Tibial nerve (tissue), 4 donors: ENCODE data around the gene MPPED1. TPM values are rescaled to one million over a fixed set of nuclear protein-coding genes. Genes with fewer than 3 reads are reported as not detected.

Source experiments
- DNase-seq, 2 donors: peaks; one replicate each; pipeline ENCODE4 v3.0.0-alpha.2; 2019; ENCODE audit warnings: low spot score in 2 of 2
- H3K27ac ChIP-seq, 4 donors: fragments of 200-600 bp; sonication (generic) in 3 of 4; one replicate each; pipeline ENCODE4 v1.5.1; 2017 to 2019; ENCODE audit warnings: mild to moderate bottlenecking in 1 of 4
- H3K27me3 ChIP-seq, 2 donors: fragments of 200-600 bp; sonication (generic) in 1 of 2; one replicate each; pipeline versions ENCODE4 v1.5.1 to v1.6.0; 2017 to 2019
- H3K36me3 ChIP-seq, 3 donors: fragments of 200-600 bp; sonication (generic); one replicate each; pipeline ENCODE4 v1.5.1; 2018 to 2019
- H3K4me1 ChIP-seq, 4 donors: fragments of 200-600 bp; sonication (generic) in 3 of 4; one replicate each; pipeline ENCODE4 v1.5.1; 2017 to 2019
- H3K4me3 ChIP-seq, 4 donors: fragments of 200-600 bp; sonication (generic) in 3 of 4; one replicate each; pipeline ENCODE4 v1.5.1; 2017 to 2019; ENCODE audit warnings: mild to moderate bottlenecking in 1 of 4, moderate library complexity in 1 of 4
- H3K9me3 ChIP-seq, 4 donors: fragments of 200-600 bp; sonication (generic) in 3 of 4; one replicate each; pipeline ENCODE4 v1.5.1; 2017 to 2019
- CTCF ChIP-seq, 5 experiments: fragments of 200-600 bp in 3 of 5; fragments of 450-650 bp in 2 of 5; sonication (generic) in 3 of 5; IDR thresholded peaks; one replicate each; pipeline ENCODE4 v1.5.1; 2016 to 2019; ENCODE audit warnings: antibody characterized with exemption in 5 of 5, mild to moderate bottlenecking in 3 of 5, moderate library complexity in 2 of 5
- EP300 ChIP-seq, 2 donors: sonication (generic); formaldehyde crosslinking; IDR thresholded peaks; one replicate each; pipeline ENCODE4 v1.6.1; 2017; ENCODE audit warnings: antibody characterized with exemption in 2 of 2, mild to moderate bottlenecking in 1 of 2
- POLR2A ChIP-seq, 2 donors: fragments of 450-650 bp; IDR thresholded peaks; one replicate each; pipeline ENCODE4 v1.6.1; 2017; ENCODE audit warnings: antibody characterized with exemption in 2 of 2, mild to moderate bottlenecking in 2 of 2, moderate library complexity in 2 of 2
- WGBS, 2 donors: methylation state at CpG; one replicate each; pipeline ENCODE4 v1.1.5; 2018; 5-methylcytosine and 5-hydroxymethylcytosine counted together
- total RNA-seq, 4 donors: library from RNA; depleted of rRNA; stranded (reverse); fragments of >200 nt; gene quantifications; one replicate each; pipeline ENCODE4 v1.1.0, GENCODE V29; 2016

Gene MPPED1
- total RNA-seq, 4 donors from 2014 or later: 1.2 to 2.4 (median 1.8) TPM

DNA sequence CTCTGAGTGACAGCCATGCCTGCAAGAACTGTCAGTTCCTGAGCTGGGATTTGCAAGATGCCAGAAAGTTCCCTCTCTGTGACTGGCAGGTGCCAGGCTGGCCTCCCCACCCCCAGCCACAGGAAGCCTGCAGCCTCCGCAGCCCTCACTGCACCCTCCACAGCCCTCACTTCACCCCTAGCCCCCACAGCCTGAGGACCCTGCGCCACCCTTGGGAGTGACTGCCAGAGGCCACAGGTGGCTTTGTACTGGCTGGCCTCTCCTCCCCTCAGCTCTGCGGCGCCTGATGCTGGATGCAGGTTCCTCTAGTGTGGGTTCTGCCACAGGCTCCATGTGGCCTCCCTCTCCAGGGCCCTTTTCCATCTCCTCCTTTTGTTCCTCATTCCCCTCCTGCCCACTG is 28.7 kb downstream of the MPPED1 start:
- Histone ChIP-seq H3K36me3 (no peaks in the 10 kb centered on the region), H3K27ac (no peak overlapping the region), H3K4me3 (no peak overlapping the region), H3K9me3 (no peaks in the 10 kb centered on the region), H3K27me3 (no peaks in the 10 kb centered on the region), H3K4me1 (no peaks in the 10 kb centered on the region)
- TF ChIP-seq EP300 (IDR thresholded peaks at IDR 0.05) (no peak), CTCF (IDR thresholded peaks at IDR 0.05) (no peak), POLR2A (IDR thresholded peaks at IDR 0.05) (no peak)
- 85 to 95% methylated on average over 3 to 4 of the region's 4 CpGs for WGBS, 2 donors
- DNase-seq: no peak

GRCh38 chr22:43441216-43441615 is 29.4 kb downstream of the MPPED1 start:
- Histone ChIP-seq H3K9me3 (no peaks in the 10 kb centered on the region), H3K27me3 (no peaks in the 10 kb centered on the region), H3K27ac (no peak overlapping the region), H3K4me1 (no peaks in the 10 kb centered on the region), H3K36me3 (no peaks in the 10 kb centered on the region), H3K4me3 (no peak overlapping the region)
- WGBS, 2 donors: 75 to 77% methylated on average over 6 of the region's 6 CpGs
- no peak for DNase-seq
- TF ChIP-seq CTCF (IDR thresholded peaks at IDR 0.05): no peak

GRCh38 chr22:43441751-43442150 is 29.9 kb downstream of the MPPED1 start:
- no peaks in the 10 kb centered on the region for H3K9me3 ChIP-seq
- no peak overlapping the region for H3K4me3 ChIP-seq
- no peak for DNase-seq
- no peaks in the 10 kb centered on the region for H3K27me3 ChIP-seq
- no peaks in the 10 kb centered on the region for H3K36me3 ChIP-seq
- TF ChIP-seq EP300 (IDR thresholded peaks at IDR 0.05) (no peak), CTCF (IDR thresholded peaks at IDR 0.05) (no peak), POLR2A (IDR thresholded peaks at IDR 0.05) (no peak)
- no peak overlapping the region for H3K27ac ChIP-seq
- H3K4me1 ChIP-seq: no peaks in the 10 kb centered on the region
- 57 to 65% methylated on average over 8 of the region's 8 CpGs for WGBS, 2 donors

DNA sequence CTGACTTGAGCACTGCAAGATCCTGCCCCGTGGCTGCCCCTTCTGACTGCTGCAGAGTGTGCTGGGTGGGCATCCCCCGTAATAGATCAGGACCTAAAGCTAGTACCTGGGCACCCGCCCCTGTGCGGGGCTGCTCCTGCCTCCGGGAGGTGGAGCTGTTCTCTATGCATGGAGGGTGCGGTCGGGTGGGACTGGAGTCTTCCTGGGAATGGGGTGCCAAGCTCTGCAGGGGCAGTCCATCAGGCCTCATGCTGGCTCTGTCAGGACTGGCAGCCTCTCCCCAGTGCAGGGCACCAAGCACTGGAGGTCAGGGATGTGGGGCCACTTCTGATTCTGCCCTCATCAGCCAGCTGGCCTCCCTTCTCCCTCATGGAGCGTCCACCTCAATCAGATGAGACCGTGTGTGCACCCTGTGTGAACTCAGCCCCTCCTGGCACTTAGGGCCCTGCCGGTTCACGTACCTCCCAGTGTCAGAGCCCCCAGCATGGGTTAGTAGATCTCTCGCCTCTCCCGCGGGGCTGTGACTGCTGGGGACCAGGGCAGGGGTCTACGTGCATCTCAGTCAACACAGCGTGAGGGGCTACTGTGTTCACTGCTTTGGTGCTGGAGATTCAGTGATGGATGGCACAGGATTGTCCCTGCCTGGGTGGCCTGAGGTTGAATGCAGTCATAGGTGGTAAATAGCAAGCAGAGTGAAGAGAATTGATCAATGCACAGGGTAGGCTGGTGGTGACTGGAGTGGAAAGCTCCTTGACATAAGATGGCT is 30.8 kb downstream of the MPPED1 start:
- H3K4me3 ChIP-seq: no peak overlapping the region
- no peak for TF ChIP-seq EP300 (IDR thresholded peaks at IDR 0.05)
- TF ChIP-seq POLR2A (IDR thresholded peaks at IDR 0.05): no peak
- TF ChIP-seq CTCF (IDR thresholded peaks at IDR 0.05): no peak
- H3K27me3 ChIP-seq: no peaks in the 10 kb centered on the region
- H3K36me3 ChIP-seq: no peaks in the 10 kb centered on the region
- DNase-seq: no peak
- WGBS, 2 donors: 76 to 83% methylated on average over 15 to 16 of the region's 16 CpGs
- no peaks in the 10 kb centered on the region for H3K9me3 ChIP-seq
- H3K27ac ChIP-seq: no peak overlapping the region
- no peaks in the 10 kb centered on the region for H3K4me1 ChIP-seq

DNA sequence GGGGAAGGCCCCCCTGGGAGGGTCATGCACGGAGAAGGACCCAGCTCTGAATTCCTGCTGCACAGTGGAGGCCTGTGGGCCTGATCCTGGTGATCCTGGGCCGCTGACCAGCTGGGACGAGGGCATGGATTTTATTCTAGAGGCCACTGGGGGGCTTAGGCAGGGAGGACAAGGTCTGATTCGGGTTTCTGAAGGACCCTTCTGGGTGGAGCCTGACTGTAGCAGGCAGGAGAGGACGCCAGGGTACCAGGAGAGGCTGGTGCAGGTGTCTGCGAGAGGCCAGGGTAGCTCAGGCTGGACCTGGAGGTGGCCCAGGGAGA is 31.3 kb downstream of the MPPED1 start:
- no peaks in the 10 kb centered on the region for H3K9me3 ChIP-seq
- TF ChIP-seq CTCF (IDR thresholded peaks at IDR 0.05): no peak
- DNase-seq: no peak
- H3K27ac ChIP-seq: no peak overlapping the region
- H3K4me3 ChIP-seq: no peak overlapping the region
- no peaks in the 10 kb centered on the region for H3K36me3 ChIP-seq
- no peaks in the 10 kb centered on the region for H3K4me1 ChIP-seq
- 71 to 72% methylated on average over 6 of the region's 6 CpGs for WGBS, 2 donors
- no peaks in the 10 kb centered on the region for H3K27me3 ChIP-seq
